Measurements from ENCODE around the gene MGAT2.

The MGAT2 gene

DNA sequence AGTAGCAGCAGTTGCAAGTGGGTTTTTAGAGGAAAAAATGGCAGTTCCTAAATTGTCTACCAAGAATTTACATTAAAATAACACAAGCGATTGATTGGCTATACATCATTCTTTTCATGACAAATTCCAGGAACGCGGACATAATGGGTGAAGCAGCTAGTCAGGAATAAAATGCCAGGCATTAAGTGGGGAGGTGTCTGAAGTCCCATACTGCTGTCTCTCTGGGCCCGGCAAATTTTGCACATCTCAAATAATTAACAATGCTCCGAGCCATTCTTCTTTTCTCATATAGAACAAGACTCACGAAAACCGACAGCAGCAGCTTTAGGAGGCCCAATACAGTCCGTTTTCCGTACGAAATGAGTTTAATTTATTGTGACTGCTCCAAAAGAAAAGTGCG, 869 bp upstream of the MGAT2 start:
- no peak for DNase-seq (ENCODE audit: low read depth, low spot score)
- no peak for TF ChIP-seq POLR2AphosphoS5 (IDR thresholded peaks at IDR 0.05; ENCODE audit: borderline replicate concordance, low read depth, low read length)
- Histone ChIP-seq H3K27ac (peak overlapping the region; percentile 89; the same call in 1 of the 2 replicates), H3K36me3 (ENCODE audit: insufficient read depth, low read length) (peaks cover 36% of the 10 kb centered on the region), H3K9me3 (ENCODE audit: low read depth, low read length) (no peaks in the 10 kb centered on the region), H3K4me3 (peak overlapping the region; percentile 92), H3K9ac (ENCODE audit: insufficient read length) (peak overlapping the region; percentile 93)

DNA sequence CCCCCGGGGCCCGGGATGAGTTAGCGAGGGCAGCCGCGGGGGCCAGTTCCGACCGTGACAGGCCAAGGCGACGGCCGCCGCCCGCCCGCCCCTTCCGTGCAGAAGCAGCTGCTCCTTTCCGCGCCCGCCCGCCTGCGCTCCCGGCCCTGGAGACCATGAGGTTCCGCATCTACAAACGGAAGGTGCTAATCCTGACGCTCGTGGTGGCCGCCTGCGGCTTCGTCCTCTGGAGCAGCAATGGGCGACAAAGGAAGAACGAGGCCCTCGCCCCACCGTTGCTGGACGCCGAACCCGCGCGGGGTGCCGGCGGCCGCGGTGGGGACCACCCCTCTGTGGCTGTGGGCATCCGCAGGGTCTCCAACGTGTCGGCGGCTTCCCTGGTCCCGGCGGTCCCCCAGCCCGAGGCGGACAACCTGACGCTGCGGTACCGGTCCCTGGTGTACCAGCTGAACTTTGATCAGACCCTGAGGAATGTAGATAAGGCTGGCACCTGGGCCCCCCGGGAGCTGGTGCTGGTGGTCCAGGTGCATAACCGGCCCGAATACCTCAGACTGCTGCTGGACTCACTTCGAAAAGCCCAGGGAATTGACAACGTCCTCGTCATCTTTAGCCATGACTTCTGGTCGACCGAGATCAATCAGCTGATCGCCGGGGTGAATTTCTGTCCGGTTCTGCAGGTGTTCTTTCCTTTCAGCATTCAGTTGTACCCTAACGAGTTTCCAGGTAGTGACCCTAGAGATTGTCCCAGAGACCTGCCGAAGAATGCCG, 699 bp downstream of the MGAT2 start:
- peak overlapping the region; percentile 93 for H3K9ac ChIP-seq (ENCODE audit: insufficient read length)
- H3K27ac ChIP-seq: no peak overlapping the region
- no peak for DNase-seq (ENCODE audit: low read depth, low spot score)
- peaks cover 26% of the 10 kb centered on the region for H3K36me3 ChIP-seq (ENCODE audit: insufficient read depth, low read length)
- no peaks in the 10 kb centered on the region for H3K9me3 ChIP-seq (ENCODE audit: low read depth, low read length)
- TF ChIP-seq EZH2 (IDR thresholded peaks at IDR 0.05) (no peak), FOXP2 (optimal IDR thresholded peaks at IDR 0.05; ENCODE audit: control extremely low read depth, extremely low read length, insufficient read depth) (no peak), POLR2AphosphoS5 (IDR thresholded peaks at IDR 0.05; ENCODE audit: borderline replicate concordance, low read depth, low read length) (no peak)
- H3K4me3 ChIP-seq: peak overlapping the region; percentile 92

DNA sequence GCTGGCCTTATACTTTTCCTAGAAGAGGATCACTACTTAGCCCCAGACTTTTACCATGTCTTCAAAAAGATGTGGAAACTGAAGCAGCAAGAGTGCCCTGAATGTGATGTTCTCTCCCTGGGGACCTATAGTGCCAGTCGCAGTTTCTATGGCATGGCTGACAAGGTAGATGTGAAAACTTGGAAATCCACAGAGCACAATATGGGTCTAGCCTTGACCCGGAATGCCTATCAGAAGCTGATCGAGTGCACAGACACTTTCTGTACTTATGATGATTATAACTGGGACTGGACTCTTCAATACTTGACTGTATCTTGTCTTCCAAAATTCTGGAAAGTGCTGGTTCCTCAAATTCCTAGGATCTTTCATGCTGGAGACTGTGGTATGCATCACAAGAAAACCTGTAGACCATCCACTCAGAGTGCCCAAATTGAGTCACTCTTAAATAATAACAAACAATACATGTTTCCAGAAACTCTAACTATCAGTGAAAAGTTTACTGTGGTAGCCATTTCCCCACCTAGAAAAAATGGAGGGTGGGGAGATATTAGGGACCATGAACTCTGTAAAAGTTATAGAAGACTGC, 1.5 kb downstream of the MGAT2 start:
- H3K27ac ChIP-seq: peak overlapping the region; percentile 91
- H3K36me3 ChIP-seq (ENCODE audit: insufficient read depth, low read length): peaks cover 21% of the 10 kb centered on the region
- TF ChIP-seq EZH2 (IDR thresholded peaks at IDR 0.05) (no peak), POLR2AphosphoS5 (IDR thresholded peaks at IDR 0.05; ENCODE audit: borderline replicate concordance, low read depth, low read length) (0 out of 2 replicates have a peak, but pooled peaks have one; percentile 14), FOXP2 (optimal IDR thresholded peaks at IDR 0.05; ENCODE audit: control extremely low read depth, extremely low read length, insufficient read depth) (no peak)
- H3K9ac ChIP-seq (ENCODE audit: insufficient read length): peak overlapping the region; percentile 93
- no peak for DNase-seq (ENCODE audit: low read depth, low spot score)
- peak overlapping the region; percentile 92 for H3K4me3 ChIP-seq
- no peaks in the 10 kb centered on the region for H3K9me3 ChIP-seq (ENCODE audit: low read depth, low read length)

DNA sequence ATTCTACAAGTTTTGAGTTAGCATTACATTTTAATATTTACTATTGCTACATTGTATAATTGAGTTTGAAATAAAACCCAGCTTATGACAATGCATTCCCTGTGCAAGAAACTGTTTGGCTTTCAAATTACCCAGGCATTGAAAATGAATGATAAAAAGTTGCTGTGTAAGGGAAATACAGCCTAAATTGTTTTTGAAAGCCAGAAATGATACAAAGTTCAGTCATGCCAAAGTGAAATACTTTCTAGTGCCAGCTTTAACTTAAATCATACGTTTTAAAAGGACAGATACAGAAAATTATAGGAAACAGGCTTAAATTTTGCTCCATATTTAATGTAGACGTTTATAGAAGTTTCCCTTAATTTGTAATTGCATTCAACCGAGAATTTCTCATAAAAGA, 2.8 kb downstream of the MGAT2 start:
- DNase-seq (ENCODE audit: low read depth, low spot score): no peak
- peak overlapping the region; percentile 91 for H3K27ac ChIP-seq
- H3K4me3 ChIP-seq: peak overlapping the region; percentile 92
- H3K9me3 ChIP-seq (ENCODE audit: low read depth, low read length): no peaks in the 10 kb centered on the region
- H3K9ac ChIP-seq (ENCODE audit: insufficient read length): peak overlapping the region; percentile 93
- peaks cover 9% of the 10 kb centered on the region for H3K36me3 ChIP-seq (ENCODE audit: insufficient read depth, low read length)
- TF ChIP-seq POLR2AphosphoS5 (IDR thresholded peaks at IDR 0.05; ENCODE audit: borderline replicate concordance, low read depth, low read length): no peak
- TF ChIP-seq FOXP2 (optimal IDR thresholded peaks at IDR 0.05; ENCODE audit: control extremely low read depth, extremely low read length, insufficient read depth): no peak
- no peak for TF ChIP-seq EZH2 (IDR thresholded peaks at IDR 0.05)

DNA sequence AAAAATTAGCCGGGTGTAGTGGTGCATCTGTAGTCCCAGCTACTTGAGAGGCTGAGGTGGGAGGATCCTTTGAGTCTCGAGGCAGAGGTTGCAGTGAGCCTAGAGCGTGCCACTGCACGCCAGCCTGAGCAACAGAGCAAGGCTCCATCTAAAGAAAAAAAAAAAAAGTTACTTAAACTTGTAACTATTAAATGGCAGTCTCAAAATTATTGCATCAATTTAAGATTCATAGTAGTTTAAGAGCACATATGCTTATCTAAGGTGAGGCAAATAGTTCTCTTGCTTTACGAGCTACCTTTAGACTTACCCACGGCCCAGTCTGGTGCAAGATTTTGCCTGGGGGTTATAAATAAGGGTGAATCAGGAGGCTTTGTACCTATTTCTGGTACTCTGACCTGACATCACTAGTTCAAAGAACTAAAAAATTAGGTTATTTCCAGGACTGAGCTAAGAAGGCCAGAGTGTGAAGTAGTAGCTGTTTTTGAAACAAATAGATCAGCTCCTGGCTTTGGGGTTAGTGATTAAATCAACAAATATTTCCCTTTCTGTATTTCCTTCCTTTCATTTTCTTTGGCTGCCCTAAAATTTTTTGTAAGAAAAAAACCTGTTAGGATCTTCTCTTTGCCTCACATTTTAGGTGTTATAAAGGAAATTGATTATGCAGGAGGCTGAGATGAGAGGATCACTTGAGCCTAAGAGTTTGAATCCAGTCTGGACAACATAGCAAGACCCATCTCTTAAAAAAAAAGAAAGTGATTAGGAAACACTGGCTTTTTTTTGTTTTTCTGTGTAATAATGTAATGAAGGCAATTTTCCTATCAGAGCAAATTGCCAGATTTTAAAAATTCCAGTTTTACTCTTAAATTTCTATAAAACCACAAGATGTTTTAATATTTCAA, 3.6 kb downstream of the MGAT2 start:
- peak overlapping the region; percentile 91 for H3K27ac ChIP-seq
- peaks cover under 1% of the 10 kb centered on the region for H3K36me3 ChIP-seq (ENCODE audit: insufficient read depth, low read length)
- DNase-seq (ENCODE audit: low read depth, low spot score): no peak
- TF ChIP-seq POLR2AphosphoS5 (IDR thresholded peaks at IDR 0.05; ENCODE audit: borderline replicate concordance, low read depth, low read length): no peak
- no peak for TF ChIP-seq FOXP2 (optimal IDR thresholded peaks at IDR 0.05; ENCODE audit: control extremely low read depth, extremely low read length, insufficient read depth)
- no peak for TF ChIP-seq EZH2 (IDR thresholded peaks at IDR 0.05)
- peak overlapping the region; percentile 92 for H3K4me3 ChIP-seq
- peak overlapping the region; percentile 7 for H3K9ac ChIP-seq (ENCODE audit: insufficient read length)
- H3K9me3 ChIP-seq (ENCODE audit: low read depth, low read length): no peaks in the 10 kb centered on the region

DNA sequence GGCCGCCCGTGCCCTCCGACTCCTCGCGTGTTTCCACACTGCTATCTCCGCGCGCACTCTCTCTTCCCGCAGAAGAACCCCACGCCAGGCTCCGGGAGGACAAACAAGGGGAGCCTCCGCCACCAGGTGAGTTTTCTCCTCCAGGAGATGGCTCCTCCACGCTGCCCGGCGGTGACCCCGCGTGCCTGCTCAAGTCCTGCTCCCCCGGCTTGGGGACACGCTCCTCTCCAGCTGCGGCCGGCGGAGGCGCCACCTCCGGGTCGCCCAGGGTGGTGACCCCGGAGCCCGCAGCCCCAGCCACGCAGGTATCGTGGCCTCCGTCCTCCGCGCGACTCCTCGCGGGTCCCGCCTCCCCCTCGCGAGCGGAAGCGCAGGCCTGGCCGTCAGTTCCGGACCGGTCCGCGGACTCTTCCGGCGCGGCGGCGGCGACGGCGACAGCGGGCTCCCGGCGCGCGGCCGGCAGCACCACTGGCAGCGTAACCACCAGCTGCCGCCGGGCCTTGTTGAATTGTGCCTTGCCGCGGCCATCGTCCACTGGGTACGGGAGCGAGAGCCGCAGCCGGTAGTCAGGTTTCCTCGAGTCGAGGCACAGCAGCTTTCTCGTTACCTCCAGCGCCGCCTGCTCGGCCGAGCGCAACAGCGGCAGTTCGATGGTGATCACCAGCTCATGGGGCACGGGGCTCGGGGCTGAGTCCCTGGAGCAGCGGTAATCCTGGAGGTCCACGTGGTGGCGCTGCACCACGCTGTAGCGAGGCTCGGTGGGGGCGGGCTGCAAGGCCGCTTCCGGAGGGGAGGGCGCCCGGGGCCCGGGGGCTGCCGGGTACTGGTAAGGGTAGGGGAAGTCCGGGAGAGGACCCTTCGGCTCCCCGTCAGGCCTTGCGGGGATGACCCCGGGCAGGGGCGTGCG, 13.3 kb downstream of the MGAT2 start:
- Histone ChIP-seq H3K4me3 (peak overlapping the region; percentile 83), H3K9me3 (ENCODE audit: low read depth, low read length) (no peaks in the 10 kb centered on the region), H3K27ac (peak overlapping the region; percentile 87), H3K36me3 (ENCODE audit: insufficient read depth, low read length) (no peaks in the 10 kb centered on the region), H3K9ac (ENCODE audit: insufficient read length) (peak overlapping the region; percentile 90)
- peak; percentile 50 for TF ChIP-seq FOXP2 (optimal IDR thresholded peaks at IDR 0.05; ENCODE audit: control extremely low read depth, extremely low read length, insufficient read depth)
- peak; percentile 84 for TF ChIP-seq POLR2AphosphoS5 (IDR thresholded peaks at IDR 0.05; ENCODE audit: borderline replicate concordance, low read depth, low read length)
- no peak for TF ChIP-seq EZH2 (IDR thresholded peaks at IDR 0.05)
- peak; percentile 75 for DNase-seq (ENCODE audit: low read depth, low spot score)

DNA sequence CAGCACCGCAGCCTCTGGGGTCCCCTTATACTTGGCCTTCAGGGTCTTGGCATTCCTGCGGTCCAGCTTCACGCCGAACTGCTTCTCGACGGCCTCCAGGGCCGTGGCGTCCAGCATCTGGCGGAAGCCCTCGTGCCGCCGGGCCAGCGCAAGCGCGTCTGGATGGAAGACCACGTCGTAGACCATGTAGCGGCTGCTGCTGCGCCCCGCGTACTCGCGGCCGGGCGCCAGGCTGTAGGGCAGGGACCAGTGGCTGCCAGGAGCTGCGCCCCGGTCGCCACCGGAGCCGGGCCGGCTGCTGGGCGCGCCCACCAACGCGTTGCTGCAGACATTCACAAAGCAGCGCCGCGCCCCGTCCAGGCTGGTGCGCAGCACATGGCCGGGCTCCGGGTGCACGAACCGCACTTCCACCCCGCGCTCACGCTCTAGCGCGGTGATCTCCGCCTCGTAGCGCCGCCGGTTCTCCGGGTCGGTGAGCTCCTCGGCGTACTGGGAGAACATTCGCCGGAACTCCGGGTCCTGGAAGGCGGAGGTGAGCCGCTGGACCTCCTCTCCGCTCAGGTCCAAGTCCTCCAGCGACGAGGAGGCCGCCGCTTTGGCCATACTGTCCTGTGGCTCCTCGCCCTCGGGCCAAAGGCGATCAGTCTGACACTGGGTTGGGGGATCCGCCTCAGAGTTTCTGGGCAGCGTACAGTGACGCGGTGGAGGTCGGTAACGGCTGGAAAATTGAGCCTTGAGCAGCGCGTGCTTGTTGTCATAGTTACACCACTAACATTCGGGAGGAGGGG, 14.1 kb downstream of the MGAT2 start, which contains the start of gene DNAAF2:
Gene DNAAF2 (minus strand): TSS at position 698 of the 788 bp plus-strand sequence. CDS start 95 bp downstream, at position 603.
- Histone ChIP-seq H3K27ac (peak within 1 kb of the TSS; percentile 87), H3K9me3 (ENCODE audit: low read depth, low read length) (no peaks in the 10 kb centered on the region), H3K4me3 (peak within 1 kb of the TSS; percentile 83), H3K9ac (ENCODE audit: insufficient read length) (peak within 1 kb of the TSS; percentile 90), H3K36me3 (ENCODE audit: insufficient read depth, low read length) (no peaks in the 10 kb centered on the region)
- DNase-seq (ENCODE audit: low read depth, low spot score): no peak
- TF ChIP-seq EZH2 (IDR thresholded peaks at IDR 0.05): no peak
- TF ChIP-seq FOXP2 (optimal IDR thresholded peaks at IDR 0.05; ENCODE audit: control extremely low read depth, extremely low read length, insufficient read depth): peak; percentile 3
